H9 (cell line): ENCODE measurements around the gene PBOV1. TPM values are rescaled to one million over a fixed set of nuclear protein-coding genes. Genes with fewer than 3 reads are reported as not detected.

Source experiments
- DNase-seq: peaks from one replicate; pipeline ENCODE4 v3.0.0-alpha.2; 2017
- H2AFZ ChIP-seq: one replicate; pipeline ENCODE4 v1.6.1; 2013; ENCODE audit warnings: mild to moderate bottlenecking, low read length, control low read depth, moderate library complexity
- H2AK5ac ChIP-seq: 2 replicates; pipeline ENCODE4 v1.6.1; 2013; ENCODE audit warnings: low read length, control low read depth, mixed read lengths; ENCODE audit not compliant: insufficient read length
- H2BK120ac ChIP-seq: one replicate; pipeline ENCODE4 v1.6.1; 2013; ENCODE audit warnings: low read depth, mild to moderate bottlenecking, low read length, control low read depth, inconsistent platforms; ENCODE audit not compliant: poor library complexity, severe bottlenecking
- H2BK12ac ChIP-seq: 2 replicates; pipeline ENCODE4 v1.6.1; 2013; ENCODE audit warnings: low read length, control low read depth, mixed read lengths, low read depth; ENCODE audit not compliant: insufficient read length
- H2BK15ac ChIP-seq: 2 replicates; pipeline ENCODE4 v1.6.1; 2013; ENCODE audit warnings: low read depth, low read length, control low read depth
- H2BK20ac ChIP-seq: one replicate; pipeline ENCODE4 v1.6.1; 2013; ENCODE audit warnings: low read depth, mild to moderate bottlenecking, low read length, control low read depth, inconsistent platforms; ENCODE audit not compliant: poor library complexity, severe bottlenecking
- H2BK5ac ChIP-seq: 2 replicates; pipeline ENCODE4 v1.6.1; 2013; ENCODE audit warnings: low read length, control low read depth, mixed read lengths; ENCODE audit not compliant: insufficient read length
- H3K14ac ChIP-seq: 2 replicates; pipeline ENCODE4 v1.6.1; 2013; ENCODE audit warnings: low read length, control low read depth; ENCODE audit not compliant: insufficient read depth
- H3K18ac ChIP-seq: 2 replicates; pipeline ENCODE4 v1.6.1; 2013; ENCODE audit warnings: low read depth, mild to moderate bottlenecking, mixed read lengths, low read length, control low read depth; ENCODE audit not compliant: insufficient read length
- H3K23ac ChIP-seq: 2 replicates; pipeline ENCODE4 v1.6.1; 2013; ENCODE audit warnings: low read length, control low read depth, mixed read lengths, low read depth; ENCODE audit not compliant: insufficient read length
- H3K23me2 ChIP-seq: 2 replicates; pipeline ENCODE4 v1.6.1; 2013; ENCODE audit warnings: low read depth, mild to moderate bottlenecking, mixed read lengths, low read length, control low read depth; ENCODE audit not compliant: insufficient read length, poor library complexity, severe bottlenecking
- H3K27ac ChIP-seq: 2 replicates; pipeline ENCODE4 v1.5.1; 2013; ENCODE audit warnings: low read length, control low read depth, mixed read lengths, low read depth; ENCODE audit not compliant: insufficient read length
- H3K27me3 ChIP-seq: 2 replicates; pipeline ENCODE4 v1.6.1; 2013; ENCODE audit warnings: low read length, control low read depth, inconsistent platforms; ENCODE audit not compliant: insufficient read depth
- H3K4ac ChIP-seq: 2 replicates; pipeline ENCODE4 v1.6.1; 2013; ENCODE audit warnings: low read depth, mild to moderate bottlenecking, control low read depth, inconsistent platforms, low read length, moderate library complexity
- H3K4me1 ChIP-seq: 2 replicates; pipeline ENCODE4 v1.6.1; 2013; ENCODE audit warnings: low read length, control low read depth, inconsistent platforms; ENCODE audit not compliant: insufficient read depth
- H3K4me2 ChIP-seq: 2 replicates; pipeline ENCODE4 v1.6.1; 2013; ENCODE audit warnings: low read length, control low read depth, mixed read lengths; ENCODE audit not compliant: insufficient read length, insufficient read depth
- H3K56ac ChIP-seq: 2 replicates; pipeline ENCODE4 v1.6.1; 2013; ENCODE audit warnings: low read depth, mild to moderate bottlenecking, mixed read lengths, low read length, control low read depth; ENCODE audit not compliant: insufficient read length
- H3K79me1 ChIP-seq: 2 replicates; pipeline ENCODE4 v1.6.1; 2013; ENCODE audit warnings: low read depth, mild to moderate bottlenecking, moderate library complexity, low read length, control low read depth, inconsistent platforms; ENCODE audit not compliant: insufficient read depth, poor library complexity, severe bottlenecking
- H3K79me2 ChIP-seq: 2 replicates; pipeline ENCODE4 v1.6.1; 2013; ENCODE audit warnings: low read length, control low read depth, inconsistent platforms; ENCODE audit not compliant: insufficient read depth
- H3K9ac ChIP-seq: 2 replicates; pipeline ENCODE4 v1.6.1; 2013; ENCODE audit warnings: low read length, control low read depth, mixed read lengths; ENCODE audit not compliant: insufficient read length; ENCODE audit errors: extremely low read depth
- H3K9me3 ChIP-seq: one replicate; pipeline ENCODE4 v1.6.1; 2013; ENCODE audit warnings: low read depth, low read length, inconsistent platforms; ENCODE audit not compliant: control insufficient read depth
- H3T11ph ChIP-seq: one replicate; pipeline ENCODE4 v1.6.1; 2013; ENCODE audit warnings: mild to moderate bottlenecking, low read length, control low read depth, inconsistent platforms
- H4K20me1 ChIP-seq: one replicate; pipeline ENCODE4 v1.6.1; 2013; ENCODE audit not compliant: control insufficient read depth, insufficient read length, insufficient read depth
- H4K5ac ChIP-seq: 2 replicates; pipeline ENCODE4 v1.6.1; 2013; ENCODE audit warnings: low read depth, mild to moderate bottlenecking, mixed read lengths, low read length, control low read depth; ENCODE audit not compliant: insufficient read length
- H4K8ac ChIP-seq: replicated peaks from 2 replicates; pipeline ENCODE4 v1.6.1; 2013; ENCODE audit warnings: low read length, control low read depth, mixed read lengths, low read depth; ENCODE audit not compliant: insufficient read length
- H4K91ac ChIP-seq: 2 replicates; pipeline ENCODE4 v1.6.1; 2013; ENCODE audit warnings: low read depth, mild to moderate bottlenecking, moderate library complexity, mixed read lengths, low read length, control low read depth; ENCODE audit not compliant: insufficient read length
- H3K27ac Mint-ChIP-seq, 3 experiments: 2 replicates in 2 of 3; 3 replicates in 1 of 3; pipeline ENCODE4 v1.8.0; 2020 to 2021; ENCODE audit warnings: mixed read lengths in 3 of 3, mild to moderate bottlenecking in 1 of 3, moderate library complexity in 1 of 3
- H3K27me3 Mint-ChIP-seq: 2 replicates; pipeline ENCODE4 v1.8.0; 2021; ENCODE audit warnings: low read depth, mild to moderate bottlenecking, moderate library complexity, mixed read lengths
- H3K36me3 Mint-ChIP-seq, 3 experiments: 2 replicates in 2 of 3; 3 replicates in 1 of 3; pipeline ENCODE4 v1.8.0; 2020 to 2021; ENCODE audit warnings: low read depth in 3 of 3, mixed read lengths in 3 of 3; ENCODE audit not compliant: insufficient read depth in 1 of 3
- H3K4me1 Mint-ChIP-seq, 2 experiments: 2 replicates each; pipeline ENCODE4 v1.8.0; 2020; ENCODE audit warnings: mixed read lengths in 2 of 2
- H3K4me3 Mint-ChIP-seq, 2 experiments: 2 replicates in 1 of 2; 3 replicates in 1 of 2; pipeline ENCODE4 v1.8.0; 2020 to 2021; ENCODE audit warnings: mild to moderate bottlenecking in 2 of 2, mixed read lengths in 2 of 2, moderate library complexity in 1 of 2
- H3K9me3 Mint-ChIP-seq, 2 experiments: 2 replicates in 1 of 2; 3 replicates in 1 of 2; pipeline ENCODE4 v1.8.0; 2020; ENCODE audit warnings: mild to moderate bottlenecking in 2 of 2, mixed read lengths in 2 of 2, moderate library complexity in 1 of 2
- WGBS: extraction: QIAGEN DNeasy Blood & Tissue Kit; methylation state at CpG from one replicate; pipeline ENCODE4 v1.1.7; 2013; ENCODE audit warnings: missing lambda C conversion rate, low lambda C conversion rate, mixed read lengths; ENCODE audit not compliant: insufficient read length; ENCODE audit errors: extremely low coverage; 5-methylcytosine and 5-hydroxymethylcytosine counted together
- total RNA-seq: library from RNA; stranded (reverse); gene quantifications from 2 replicates; pipeline ENCODE4 v1.2.1, GENCODE V29; 2021
- TF ChIP-seq, protein P1 (sequence below): fragments of 200-600 bp; sonication (generic); conservative IDR thresholded peaks from 3 replicates; pipeline ENCODE4 v1.8.0; 2021; ENCODE audit warnings: antibody characterized with exemption, mild to moderate bottlenecking

Gene PBOV1
- total RNA-seq, 1 experiment from 2014 or later = not detected

- no peak overlapping the region for H3K27ac Mint-ChIP-seq
- no peaks in the 10 kb centered on the region for H4K20me1 ChIP-seq
- peaks cover 10 to 23% (median 19%) of the 10 kb centered on the region in 3 experiments; a peak in 6 of 7 replicates for H3K36me3 Mint-ChIP-seq
- H2BK120ac ChIP-seq = no peak overlapping the region
- 0 out of 4 replicates have a peak, but pooled peaks cover 0 to under 1% of the 10 kb centered on the region in 2 experiments for H3K4me1 Mint-ChIP-seq
- H2BK15ac ChIP-seq = no peak overlapping the region
- H3K9ac ChIP-seq = no peak overlapping the region
- no peak overlapping the region for H3K4me2 ChIP-seq
- WGBS = no CpG with 5 or more reads among the region's 4 CpGs
- no peak overlapping the region for H3K14ac ChIP-seq
- H3K79me1 ChIP-seq = no peaks in the 10 kb centered on the region
- DNase-seq = no peak
- no peaks in the 10 kb centered on the region for H3K4me1 ChIP-seq
- H4K91ac ChIP-seq = no peak overlapping the region
- no peak overlapping the region for H3K23ac ChIP-seq
- H3K27me3 ChIP-seq = no peaks in the 10 kb centered on the region
- no peaks in the 10 kb centered on the region for H3K79me2 ChIP-seq
- H3K4me3 Mint-ChIP-seq = no peak overlapping the region
- no peak overlapping the region for H3K4ac ChIP-seq
- no peak overlapping the region for H2AFZ ChIP-seq
- no peak overlapping the region for H3K56ac ChIP-seq
- H3K9me3 ChIP-seq = no peaks in the 10 kb centered on the region
- no peak overlapping the region for H3K18ac ChIP-seq
- H2BK20ac ChIP-seq = no peak overlapping the region
- no peak overlapping the region for H3K27ac ChIP-seq
- H2BK5ac ChIP-seq = no peak overlapping the region
- TF ChIP-seq, protein P1, sequence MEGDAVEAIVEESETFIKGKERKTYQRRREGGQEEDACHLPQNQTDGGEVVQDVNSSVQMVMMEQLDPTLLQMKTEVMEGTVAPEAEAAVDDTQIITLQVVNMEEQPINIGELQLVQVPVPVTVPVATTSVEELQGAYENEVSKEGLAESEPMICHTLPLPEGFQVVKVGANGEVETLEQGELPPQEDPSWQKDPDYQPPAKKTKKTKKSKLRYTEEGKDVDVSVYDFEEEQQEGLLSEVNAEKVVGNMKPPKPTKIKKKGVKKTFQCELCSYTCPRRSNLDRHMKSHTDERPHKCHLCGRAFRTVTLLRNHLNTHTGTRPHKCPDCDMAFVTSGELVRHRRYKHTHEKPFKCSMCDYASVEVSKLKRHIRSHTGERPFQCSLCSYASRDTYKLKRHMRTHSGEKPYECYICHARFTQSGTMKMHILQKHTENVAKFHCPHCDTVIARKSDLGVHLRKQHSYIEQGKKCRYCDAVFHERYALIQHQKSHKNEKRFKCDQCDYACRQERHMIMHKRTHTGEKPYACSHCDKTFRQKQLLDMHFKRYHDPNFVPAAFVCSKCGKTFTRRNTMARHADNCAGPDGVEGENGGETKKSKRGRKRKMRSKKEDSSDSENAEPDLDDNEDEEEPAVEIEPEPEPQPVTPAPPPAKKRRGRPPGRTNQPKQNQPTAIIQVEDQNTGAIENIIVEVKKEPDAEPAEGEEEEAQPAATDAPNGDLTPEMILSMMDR = no peak
- H4K5ac ChIP-seq = no peak overlapping the region
- H3K23me2 ChIP-seq = no peaks in the 10 kb centered on the region
- H2AK5ac ChIP-seq = no peak overlapping the region
- no peak overlapping the region for H4K8ac ChIP-seq
- H3T11ph ChIP-seq = no peak overlapping the region
- H3K27me3 Mint-ChIP-seq = no peaks in the 10 kb centered on the region
- H3K9me3 Mint-ChIP-seq = no peaks in the 10 kb centered on the region
- H2BK12ac ChIP-seq = no peak overlapping the region
These were observed 45.7 kb upstream of the PBOV1 start for GRCh38 chr6:138263963-138264362.
